ENCODE data around the gene AURKAIP1. TPM values are rescaled to one million over a fixed set of nuclear protein-coding genes. Genes with fewer than 3 reads are reported as not detected.

AURKAIP1 gene
- total and polyA plus RNA-seq, 2 of the 13 experiments (the other 11 are each of a cell fraction or from before 2014, with no cell fraction given), result 69.5 to 175 TPM

DNA sequence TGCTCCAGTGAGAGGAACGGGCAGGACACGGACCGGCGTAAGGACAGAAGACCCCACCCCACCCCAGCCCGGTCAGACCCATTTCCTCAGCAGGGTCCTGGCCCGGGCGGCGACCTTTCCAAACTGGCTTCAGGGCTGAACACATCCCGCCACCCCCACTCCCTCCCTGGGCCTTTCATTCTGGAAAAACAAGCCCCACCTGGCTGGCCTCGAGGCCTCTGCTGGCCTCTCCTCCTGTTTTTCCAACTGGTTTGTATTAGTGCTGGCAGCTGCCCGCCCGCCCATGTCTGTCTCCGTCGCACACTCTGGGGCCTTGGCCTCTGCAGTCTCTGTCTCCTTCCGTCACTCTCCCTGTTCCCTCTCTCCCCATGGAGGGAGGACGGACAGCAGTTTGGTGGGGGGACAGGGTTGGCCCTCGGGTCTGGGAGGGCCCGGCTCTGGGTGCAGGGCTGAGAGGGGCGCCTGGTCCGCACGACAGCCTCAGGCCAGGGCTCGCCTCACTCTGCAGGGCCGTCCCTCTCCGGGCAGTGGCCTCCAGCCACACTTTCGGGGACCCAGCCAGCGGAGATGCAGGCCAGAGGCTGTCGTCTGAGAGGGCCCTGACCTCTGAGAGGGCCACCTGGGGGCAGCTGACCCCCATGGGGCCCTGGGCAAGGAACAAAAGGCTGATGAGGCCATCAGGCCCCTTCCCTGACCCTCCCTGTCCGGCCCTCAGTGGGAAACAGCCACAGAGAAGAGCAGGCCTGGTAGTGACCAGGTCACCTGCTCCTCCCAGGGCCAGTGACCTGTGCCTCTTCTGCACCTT, 15.1 kb downstream of the AURKAIP1 start:
- intact Hi-C loops (cut with micrococcal nuclease; ENCODE audit: unreplicated experiment) (no loop called here), in situ Hi-C loops (cut with HindIII; ENCODE audit: extremely low pct_ligation_motif_present, low pct_unique_long_range_greater_than_20kb) (no loop called here)
- BruUV-seq (replicated peaks), result TSS peak; percentile 38
- 6% methylated on average over 14 of the region's 28 CpGs for WGBS (ENCODE audit: low lambda C conversion rate)
- peaks cover 57% of the 10 kb centered on the region for H3K4me1 ChIP-seq (ENCODE audit: insufficient read depth, low read length)
- H3K36me3 ChIP-seq (replicated peaks in 1 of 2; ENCODE audit: control insufficient read depth in 1 of 2, insufficient read depth in 2 of 2, low read length in 2 of 2), result no peaks in the 10 kb centered on the region
- peak; percentile 50 for DNase-seq (ENCODE audit: low spot score)
- H2AFZ ChIP-seq (ENCODE audit: low read length), result no peak overlapping the region
- peaks cover 4% of the 10 kb centered on the region for H3K79me2 ChIP-seq (ENCODE audit: insufficient read depth, low read length)
- H3K9me3 ChIP-seq (ENCODE audit: low read length), result no peaks in the 10 kb centered on the region
- H3K4me3 ChIP-seq (replicated peaks in 1 of 3; ENCODE audit: insufficient read depth in 1 of 3, low read depth in 2 of 3, low read length in 3 of 3), result peak overlapping the region; percentile 69 to 74 (median 71)
- CTCF ChIA-PET (ENCODE audit: low intra/inter-chr PET ratio, low total read pairs), result no interaction called here
- peak overlapping the region; percentile 80 for H3K9ac ChIP-seq (ENCODE audit: insufficient read depth, low read depth, low read length)
- FAIRE-seq, result no peak
- peak; percentile 56 for ATAC-seq
- H3K27me3 ChIP-seq (ENCODE audit: control insufficient read depth in 1 of 2, insufficient read depth in 2 of 2, low read length in 2 of 2), result no peaks in the 10 kb centered on the region
- no peaks in the 10 kb centered on the region for H4K20me1 ChIP-seq (ENCODE audit: insufficient read depth, low read length)
- POLR2A ChIA-PET, result interaction anchor here (1.0 to 4.0 kb wide), 6 partner anchors 8 to 71 kb away, joined by 3 to 38 read pairs (median 14); partner anchors contain the start of genes AURKAIP1, CCNL2 and DVL1
- H3K4me2 ChIP-seq (ENCODE audit: low read depth, low read length), result peak overlapping the region; percentile 92
- peak overlapping the region; percentile 88 for H3K27ac ChIP-seq (ENCODE audit: extremely low read length, insufficient read depth, low read length)
- TF ChIP-seq ZBTB7B (CRISPR knock-in tag; IDR thresholded peaks at IDR 0.05) (peak; percentile 77), SOX13 (IDR thresholded peaks at IDR 0.05) (peak; percentile 84), SOX13 (CRISPR knock-in tag; conservative IDR thresholded peaks at IDR 0.05 in 1 of 2, IDR thresholded peaks at IDR 0.05 in 1 of 2) (peak in 1 of 2 experiments; percentile 98; a peak in 2 of 4 replicates), ZNF350 (CRISPR knock-in tag; IDR thresholded peaks at IDR 0.05; ENCODE audit: borderline replicate concordance, low read depth) (no peak), ZNF678 (CRISPR knock-in tag; IDR thresholded peaks at IDR 0.05) (peak; percentile 46; the same call in 1 of the 2 replicates), NCOR1 (IDR thresholded peaks at IDR 0.05; ENCODE audit: borderline replicate concordance, low read length) (peak; percentile 31; the same call in 1 of the 2 replicates), RFXAP (CRISPR knock-in tag; IDR thresholded peaks at IDR 0.05; ENCODE audit: borderline replicate concordance) (0 out of 2 replicates have a peak, but pooled peaks have one; percentile 45), YY1 (IDR thresholded peaks at IDR 0.05; ENCODE audit: insufficient read depth, insufficient replicate concordance, low read depth, low read length) (no peak), ZNF766 (CRISPR knock-in tag; IDR thresholded peaks at IDR 0.05; ENCODE audit: borderline replicate concordance) (no peak), AGO2 (optimal IDR thresholded peaks at IDR 0.05; ENCODE audit: low read depth, low read length) (peak; percentile 84), ZNF724P (CRISPR knock-in tag; IDR thresholded peaks at IDR 0.05; ENCODE audit: borderline replicate concordance) (no peak), NFKBIZ (CRISPR knock-in tag; IDR thresholded peaks at IDR 0.05) (0 out of 2 replicates have a peak, but pooled peaks have one; percentile 27)
- TF ChIP-seq, protein P1, sequence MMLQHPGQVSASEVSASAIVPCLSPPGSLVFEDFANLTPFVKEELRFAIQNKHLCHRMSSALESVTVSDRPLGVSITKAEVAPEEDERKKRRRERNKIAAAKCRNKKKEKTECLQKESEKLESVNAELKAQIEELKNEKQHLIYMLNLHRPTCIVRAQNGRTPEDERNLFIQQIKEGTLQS (CRISPR knock-in tag; IDR thresholded peaks at IDR 0.05), result no peak
- TF ChIP-seq, protein P2, sequence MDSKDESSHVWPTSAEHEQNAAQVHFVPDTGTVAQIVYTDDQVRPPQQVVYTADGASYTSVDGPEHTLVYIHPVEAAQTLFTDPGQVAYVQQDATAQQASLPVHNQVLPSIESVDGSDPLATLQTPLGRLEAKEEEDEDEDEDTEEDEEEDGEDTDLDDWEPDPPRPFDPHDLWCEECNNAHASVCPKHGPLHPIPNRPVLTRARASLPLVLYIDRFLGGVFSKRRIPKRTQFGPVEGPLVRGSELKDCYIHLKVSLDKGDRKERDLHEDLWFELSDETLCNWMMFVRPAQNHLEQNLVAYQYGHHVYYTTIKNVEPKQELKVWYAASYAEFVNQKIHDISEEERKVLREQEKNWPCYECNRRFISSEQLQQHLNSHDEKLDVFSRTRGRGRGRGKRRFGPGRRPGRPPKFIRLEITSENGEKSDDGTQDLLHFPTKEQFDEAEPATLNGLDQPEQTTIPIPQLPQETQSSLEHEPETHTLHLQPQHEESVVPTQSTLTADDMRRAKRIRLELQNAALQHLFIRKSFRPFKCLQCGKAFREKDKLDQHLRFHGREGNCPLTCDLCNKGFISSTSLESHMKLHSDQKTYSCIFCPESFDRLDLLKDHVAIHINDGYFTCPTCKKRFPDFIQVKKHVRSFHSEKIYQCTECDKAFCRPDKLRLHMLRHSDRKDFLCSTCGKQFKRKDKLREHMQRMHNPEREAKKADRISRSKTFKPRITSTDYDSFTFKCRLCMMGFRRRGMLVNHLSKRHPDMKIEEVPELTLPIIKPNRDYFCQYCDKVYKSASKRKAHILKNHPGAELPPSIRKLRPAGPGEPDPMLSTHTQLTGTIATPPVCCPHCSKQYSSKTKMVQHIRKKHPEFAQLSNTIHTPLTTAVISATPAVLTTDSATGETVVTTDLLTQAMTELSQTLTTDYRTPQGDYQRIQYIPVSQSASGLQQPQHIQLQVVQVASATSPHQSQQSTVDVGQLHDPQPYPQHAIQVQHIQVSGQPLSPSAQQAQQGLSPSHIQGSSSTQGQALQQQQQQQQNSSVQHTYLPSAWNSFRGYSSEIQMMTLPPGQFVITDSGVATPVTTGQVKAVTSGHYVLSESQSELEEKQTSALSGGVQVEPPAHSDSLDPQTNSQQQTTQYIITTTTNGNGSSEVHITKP (CRISPR knock-in tag; IDR thresholded peaks at IDR 0.05; ENCODE audit: low read depth), result 0 out of 2 replicates have a peak, but pooled peaks have one; percentile 47
- TF ChIP-seq, protein P3, sequence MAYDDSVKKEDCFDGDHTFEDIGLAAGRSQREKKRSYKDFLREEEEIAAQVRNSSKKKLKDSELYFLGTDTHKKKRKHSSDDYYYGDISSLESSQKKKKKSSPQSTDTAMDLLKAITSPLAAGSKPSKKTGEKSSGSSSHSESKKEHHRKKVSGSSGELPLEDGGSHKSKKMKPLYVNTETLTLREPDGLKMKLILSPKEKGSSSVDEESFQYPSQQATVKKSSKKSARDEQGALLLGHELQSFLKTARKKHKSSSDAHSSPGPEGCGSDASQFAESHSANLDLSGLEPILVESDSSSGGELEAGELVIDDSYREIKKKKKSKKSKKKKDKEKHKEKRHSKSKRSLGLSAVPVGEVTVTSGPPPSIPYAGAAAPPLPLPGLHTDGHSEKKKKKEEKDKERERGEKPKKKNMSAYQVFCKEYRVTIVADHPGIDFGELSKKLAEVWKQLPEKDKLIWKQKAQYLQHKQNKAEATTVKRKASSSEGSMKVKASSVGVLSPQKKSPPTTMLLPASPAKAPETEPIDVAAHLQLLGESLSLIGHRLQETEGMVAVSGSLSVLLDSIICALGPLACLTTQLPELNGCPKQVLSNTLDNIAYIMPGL (CRISPR knock-in tag; IDR thresholded peaks at IDR 0.05; ENCODE audit: borderline replicate concordance in 1 of 2, low read depth in 1 of 2), result peak; percentile 27 to 54
- TF ChIP-seq, protein P4, sequence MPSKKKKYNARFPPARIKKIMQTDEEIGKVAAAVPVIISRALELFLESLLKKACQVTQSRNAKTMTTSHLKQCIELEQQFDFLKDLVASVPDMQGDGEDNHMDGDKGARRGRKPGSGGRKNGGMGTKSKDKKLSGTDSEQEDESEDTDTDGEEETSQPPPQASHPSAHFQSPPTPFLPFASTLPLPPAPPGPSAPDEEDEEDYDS (CRISPR knock-in tag; IDR thresholded peaks at IDR 0.05), result no peak
